Measurements from ENCODE around the gene POLG.

Gene POLG

DNA sequence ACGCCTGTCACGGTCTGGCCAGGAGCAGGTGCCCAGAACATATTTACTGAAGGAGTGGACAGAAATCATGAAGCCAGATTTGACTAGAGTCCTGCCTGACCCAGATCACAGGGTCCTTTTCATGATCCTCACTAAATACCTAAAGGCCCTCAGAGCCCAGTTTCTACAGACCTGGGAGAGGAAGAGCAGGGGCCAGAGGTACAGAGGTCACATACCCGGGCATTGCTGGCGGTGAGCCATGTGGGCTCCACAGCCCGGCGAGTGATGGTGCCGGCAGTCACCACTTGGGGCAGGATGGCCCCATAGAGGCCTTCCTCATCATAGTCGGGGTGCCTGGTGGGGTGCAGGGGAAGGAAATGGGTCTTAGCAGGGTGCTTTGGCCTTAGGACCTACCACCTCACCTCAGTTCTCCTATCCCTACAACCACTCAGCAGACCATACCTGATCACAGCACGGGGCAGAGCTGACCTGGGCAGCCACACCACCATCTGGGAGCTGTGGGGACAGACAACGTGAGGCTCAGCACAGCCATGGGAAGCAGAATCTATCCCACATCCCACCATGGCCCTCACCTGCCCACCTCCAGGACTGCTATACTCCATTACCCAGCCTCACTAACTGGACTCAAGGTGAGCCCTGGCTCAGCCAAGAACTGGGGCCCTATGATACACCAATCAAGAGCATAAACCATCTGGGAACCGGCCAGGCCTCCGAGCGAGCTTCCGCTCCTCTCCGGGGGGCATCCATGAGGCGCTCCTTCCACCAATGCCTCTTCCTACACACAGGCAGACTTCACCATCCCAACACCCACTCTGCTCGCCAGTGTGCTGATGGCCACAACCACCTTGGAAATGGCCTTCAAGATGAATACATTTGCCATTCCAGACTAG, 12.9 kb downstream of the POLG start:
- Mint-ChIP-seq H3K4me1 (no peaks in the 10 kb centered on the region), H3K27ac (no peak overlapping the region), H3K9me3 (no peaks in the 10 kb centered on the region), H3K36me3 (ENCODE audit: low read depth) (peaks cover 76% of the 10 kb centered on the region), H3K4me3 (no peak overlapping the region), H3K27me3 (ENCODE audit: low read depth) (no peaks in the 10 kb centered on the region)
- TF ChIP-seq, protein P1, sequence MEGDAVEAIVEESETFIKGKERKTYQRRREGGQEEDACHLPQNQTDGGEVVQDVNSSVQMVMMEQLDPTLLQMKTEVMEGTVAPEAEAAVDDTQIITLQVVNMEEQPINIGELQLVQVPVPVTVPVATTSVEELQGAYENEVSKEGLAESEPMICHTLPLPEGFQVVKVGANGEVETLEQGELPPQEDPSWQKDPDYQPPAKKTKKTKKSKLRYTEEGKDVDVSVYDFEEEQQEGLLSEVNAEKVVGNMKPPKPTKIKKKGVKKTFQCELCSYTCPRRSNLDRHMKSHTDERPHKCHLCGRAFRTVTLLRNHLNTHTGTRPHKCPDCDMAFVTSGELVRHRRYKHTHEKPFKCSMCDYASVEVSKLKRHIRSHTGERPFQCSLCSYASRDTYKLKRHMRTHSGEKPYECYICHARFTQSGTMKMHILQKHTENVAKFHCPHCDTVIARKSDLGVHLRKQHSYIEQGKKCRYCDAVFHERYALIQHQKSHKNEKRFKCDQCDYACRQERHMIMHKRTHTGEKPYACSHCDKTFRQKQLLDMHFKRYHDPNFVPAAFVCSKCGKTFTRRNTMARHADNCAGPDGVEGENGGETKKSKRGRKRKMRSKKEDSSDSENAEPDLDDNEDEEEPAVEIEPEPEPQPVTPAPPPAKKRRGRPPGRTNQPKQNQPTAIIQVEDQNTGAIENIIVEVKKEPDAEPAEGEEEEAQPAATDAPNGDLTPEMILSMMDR (IDR thresholded peaks at IDR 0.05; ENCODE audit: unreplicated experiment in 3 of 3): no peak

DNA sequence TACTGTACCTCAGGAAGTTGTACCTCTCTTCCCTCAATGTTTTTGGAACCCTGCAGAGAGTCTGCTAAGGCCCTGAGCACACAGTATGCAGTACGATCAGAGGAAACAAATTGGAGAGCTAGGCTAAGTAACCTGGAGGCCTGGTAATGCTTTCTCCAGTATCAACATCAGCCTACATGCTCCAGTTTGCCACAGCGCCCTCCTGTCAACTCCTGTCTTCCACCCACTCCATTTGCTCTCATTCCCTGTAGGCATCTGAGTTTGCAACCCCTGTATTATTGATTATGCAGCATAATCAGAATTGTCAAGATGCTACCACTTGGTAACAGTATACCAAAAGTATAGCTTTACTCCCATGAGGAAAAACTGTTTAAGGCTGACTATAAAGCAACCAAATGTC, 14.4 kb downstream of the POLG start:
- Mint-ChIP-seq H3K9me3 (no peaks in the 10 kb centered on the region), H3K4me1 (no peaks in the 10 kb centered on the region), H3K27ac (no peak overlapping the region), H3K27me3 (ENCODE audit: low read depth) (no peaks in the 10 kb centered on the region), H3K4me3 (no peak overlapping the region), H3K36me3 (ENCODE audit: low read depth) (peaks cover 78% of the 10 kb centered on the region)
- TF ChIP-seq, protein P1 (IDR thresholded peaks at IDR 0.05; ENCODE audit: unreplicated experiment in 3 of 3): no peak

DNA sequence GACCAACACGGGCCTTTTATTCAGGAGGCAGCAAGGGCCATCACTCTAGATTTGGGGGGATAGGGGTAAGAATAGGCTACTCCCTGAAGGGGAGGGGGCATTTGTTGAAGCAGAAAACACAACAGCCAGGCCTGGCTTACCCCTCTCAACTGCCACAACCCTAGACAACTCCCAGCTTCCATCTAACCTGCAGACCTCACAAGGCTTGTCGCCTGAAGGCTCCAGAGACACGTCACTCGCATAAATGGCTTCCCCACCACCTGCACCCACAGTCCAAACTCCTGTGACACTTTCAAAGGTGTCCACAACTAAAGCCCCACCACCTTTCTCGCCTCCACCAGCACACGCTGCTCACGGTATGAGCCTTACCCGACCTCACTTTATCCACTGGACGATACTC, 14.9 kb downstream of the POLG start:
- Mint-ChIP-seq H3K4me1 (no peaks in the 10 kb centered on the region), H3K36me3 (ENCODE audit: low read depth) (peaks cover 77% of the 10 kb centered on the region), H3K4me3 (no peak overlapping the region), H3K27me3 (ENCODE audit: low read depth) (no peaks in the 10 kb centered on the region), H3K27ac (no peak overlapping the region), H3K9me3 (no peaks in the 10 kb centered on the region)
- TF ChIP-seq, protein P1 (IDR thresholded peaks at IDR 0.05; ENCODE audit: unreplicated experiment in 3 of 3): no peak

DNA sequence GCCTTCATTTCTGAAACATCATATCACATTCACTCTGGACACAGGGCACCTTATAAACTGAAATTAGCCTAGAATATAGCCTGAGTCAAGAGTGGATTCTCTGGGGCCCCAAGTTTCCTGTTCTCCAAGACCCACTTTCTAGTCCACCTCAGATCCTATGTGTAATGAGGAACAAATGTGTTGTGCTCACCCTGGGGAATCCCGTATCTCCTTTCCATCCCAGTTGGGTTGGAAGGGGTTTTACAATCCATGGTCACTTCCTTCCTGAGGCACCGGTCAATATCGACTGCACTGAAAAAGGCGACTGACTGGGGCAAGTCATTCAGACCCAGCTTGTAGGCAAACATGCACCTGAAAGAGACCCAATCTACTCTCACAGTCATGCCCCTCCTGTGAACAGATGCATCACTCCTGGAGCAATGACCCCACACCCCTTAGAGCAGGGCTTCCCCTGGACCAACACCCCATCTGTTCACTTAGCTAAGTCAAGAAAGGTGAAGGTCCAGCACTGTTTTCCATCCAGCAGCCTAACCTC, 17.4 kb downstream of the POLG start:
- Mint-ChIP-seq H3K4me3 (no peak overlapping the region), H3K36me3 (ENCODE audit: low read depth) (peaks cover 71% of the 10 kb centered on the region), H3K27ac (no peak overlapping the region), H3K9me3 (no peaks in the 10 kb centered on the region), H3K4me1 (no peaks in the 10 kb centered on the region), H3K27me3 (ENCODE audit: low read depth) (no peaks in the 10 kb centered on the region)
- TF ChIP-seq, protein P1 (IDR thresholded peaks at IDR 0.05; ENCODE audit: unreplicated experiment in 3 of 3): no peak

DNA sequence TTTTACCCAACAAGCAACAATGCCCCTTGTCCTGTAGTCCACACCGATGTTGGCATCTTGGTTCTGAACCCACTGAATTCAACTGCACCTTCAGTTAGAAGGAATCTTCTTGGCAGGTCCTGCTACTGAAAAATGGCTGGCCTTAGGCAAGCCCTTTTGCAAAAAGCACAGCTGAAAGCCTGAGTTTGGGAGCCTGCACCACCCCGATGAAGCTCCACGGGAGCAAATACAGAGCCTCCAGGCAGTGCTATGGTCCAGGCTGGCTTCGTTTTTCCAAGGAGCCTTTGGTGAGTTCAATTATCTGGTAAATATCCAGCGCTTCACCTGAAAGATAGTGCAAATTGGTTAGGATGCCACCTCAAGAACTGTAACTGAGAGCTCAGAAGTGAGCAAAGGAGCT, 18.1 kb downstream of the POLG start:
- Mint-ChIP-seq H3K27me3 (ENCODE audit: low read depth) (no peaks in the 10 kb centered on the region), H3K27ac (no peak overlapping the region), H3K4me3 (no peak overlapping the region), H3K4me1 (no peaks in the 10 kb centered on the region), H3K36me3 (ENCODE audit: low read depth) (peaks cover 69% of the 10 kb centered on the region), H3K9me3 (no peaks in the 10 kb centered on the region)
- TF ChIP-seq, protein P1 (IDR thresholded peaks at IDR 0.05; ENCODE audit: unreplicated experiment in 3 of 3): no peak
